Osteocyte (in vitro differentiated cells): ENCODE results near the gene NISCH. TPM values are rescaled to one million over a fixed set of nuclear protein-coding genes. Genes with fewer than 3 reads are reported as not detected.

ENCODE experiments used
- DNase-seq: peaks from one replicate; pipeline ENCODE4 v3.0.0; 2021; ENCODE audit warnings: mixed read lengths; ENCODE audit not compliant: unreplicated experiment; ENCODE audit errors: extremely low spot score
- H3K27ac Mint-ChIP-seq: one replicate; pipeline ENCODE4 v1.8.0; 2021; ENCODE audit warnings: mild to moderate bottlenecking, mixed read lengths; ENCODE audit not compliant: unreplicated experiment
- H3K27me3 Mint-ChIP-seq: one replicate; pipeline ENCODE4 v1.8.0; 2021; ENCODE audit warnings: mixed read lengths; ENCODE audit not compliant: unreplicated experiment
- H3K36me3 Mint-ChIP-seq: one replicate; pipeline ENCODE4 v1.8.0; 2021; ENCODE audit warnings: mixed read lengths; ENCODE audit not compliant: unreplicated experiment
- H3K4me1 Mint-ChIP-seq: one replicate; pipeline ENCODE4 v1.8.0; 2021; ENCODE audit warnings: mixed read lengths; ENCODE audit not compliant: unreplicated experiment
- H3K4me3 Mint-ChIP-seq: one replicate; pipeline ENCODE4 v1.8.0; 2021; ENCODE audit warnings: mild to moderate bottlenecking, moderate library complexity, mixed read lengths; ENCODE audit not compliant: unreplicated experiment
- H3K9me3 Mint-ChIP-seq: one replicate; pipeline ENCODE4 v1.8.0; 2021; ENCODE audit warnings: mixed read lengths; ENCODE audit not compliant: unreplicated experiment
- CTCF ChIP-seq: fragments of 200-600 bp; sonication (generic); IDR thresholded peaks from 2 replicates; pipeline ENCODE4 v1.5.0; 2021; ENCODE audit warnings: antibody characterized with exemption, mild to moderate bottlenecking, moderate library complexity
- long read RNA-seq: library from polyadenylated mRNA; unstranded; transcript quantifications from one replicate; pipeline ENCODE4 v2.0.0, GENCODE V29; 2021
- total RNA-seq: library from RNA; stranded (reverse); gene quantifications from 2 replicates; pipeline ENCODE4 v1.2.1, GENCODE V29; 2021

The NISCH gene
- total RNA-seq: 130 and 138 TPM in 2 replicates
- long read RNA-seq, transcript NISCH-202 (14 exons, 2,589 nt): major isoform, 9 of 39 reads
- long read RNA-seq, partial matches to known transcripts: 23 of 39 reads
- long read RNA-seq, other reads (novel, unspliced or antisense): 6 of 39 reads

DNA sequence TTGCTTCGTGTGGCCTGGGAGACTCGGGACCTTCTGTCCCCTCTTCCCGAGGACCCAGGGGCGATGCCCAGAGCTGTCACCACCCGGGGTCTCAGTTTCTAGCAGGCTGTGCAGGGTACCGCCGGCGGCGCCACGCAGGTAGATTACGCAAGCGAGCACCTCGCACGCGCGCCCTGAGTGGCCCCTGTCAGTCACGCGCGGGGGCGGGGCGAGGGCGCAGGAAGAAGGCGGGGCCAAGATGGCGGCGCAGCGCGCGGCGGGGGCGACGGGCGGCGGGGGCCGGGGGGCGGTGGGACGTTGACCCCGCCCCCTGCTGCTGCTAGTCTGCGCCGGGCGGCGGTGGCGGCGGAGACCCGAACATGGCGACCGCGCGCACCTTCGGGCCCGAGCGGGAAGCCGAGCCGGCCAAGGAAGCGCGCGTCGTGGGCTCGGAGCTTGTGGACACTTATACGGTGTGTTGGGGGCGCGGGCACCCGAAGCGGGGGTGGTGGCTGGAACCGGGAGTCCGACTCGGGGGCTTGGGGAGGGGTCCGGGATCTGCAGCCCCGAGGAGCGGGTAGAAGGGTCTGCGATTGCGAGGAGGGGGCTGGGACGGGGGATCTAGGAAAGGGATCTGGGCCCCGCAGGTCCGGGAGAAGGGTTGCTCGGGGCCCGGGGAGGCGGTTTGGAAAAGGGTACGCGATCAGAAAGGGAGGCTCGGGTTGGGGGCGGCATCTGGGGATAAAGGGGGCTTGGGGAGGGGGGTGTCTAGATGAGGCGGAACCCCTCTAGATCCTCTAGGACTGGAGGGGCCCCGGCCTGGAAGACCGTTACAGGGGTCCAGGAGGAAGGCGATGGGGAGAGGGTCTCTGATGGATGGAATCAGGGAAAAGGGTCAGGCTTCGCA is at the start of gene NISCH:
Gene NISCH (plus strand): TSS at position 322 of the 886 bp plus-strand sequence. CDS start 38 bp downstream, at position 360.
- no peaks in the 10 kb centered on the region for H3K9me3 Mint-ChIP-seq
- peak; percentile 95 for DNase-seq
- peaks cover 15% of the 10 kb centered on the region for H3K36me3 Mint-ChIP-seq
- H3K27ac Mint-ChIP-seq: peak within 1 kb of the TSS; percentile 94
- peaks cover 23% of the 10 kb centered on the region for H3K4me1 Mint-ChIP-seq
- TF ChIP-seq CTCF: no peak
- peak within 1 kb of the TSS; percentile 98 for H3K4me3 Mint-ChIP-seq
- H3K27me3 Mint-ChIP-seq: no peaks in the 10 kb centered on the region

DNA sequence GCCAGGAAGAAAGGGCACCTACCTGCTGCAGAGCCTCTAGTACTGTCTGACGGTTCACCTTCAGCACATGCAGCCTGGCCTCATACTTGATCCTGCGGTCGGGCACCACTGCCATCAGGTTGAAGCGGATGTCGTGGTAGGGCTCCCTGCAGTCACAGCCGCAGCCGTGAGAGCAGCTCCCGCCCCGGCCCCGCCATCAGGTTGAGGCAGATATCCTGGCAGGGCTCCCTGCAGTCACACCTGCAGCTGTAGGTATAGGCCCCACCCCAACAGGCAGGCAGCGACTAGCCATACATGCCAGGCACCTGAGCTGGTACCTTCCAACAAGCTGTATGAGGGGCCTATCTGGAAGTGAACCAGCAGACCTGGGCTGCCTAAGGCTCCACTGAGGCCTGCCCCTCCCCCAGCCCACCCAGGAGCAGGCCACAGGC is 49.2 kb upstream of the NISCH start:
- H3K4me3 Mint-ChIP-seq: no peak overlapping the region

DNA sequence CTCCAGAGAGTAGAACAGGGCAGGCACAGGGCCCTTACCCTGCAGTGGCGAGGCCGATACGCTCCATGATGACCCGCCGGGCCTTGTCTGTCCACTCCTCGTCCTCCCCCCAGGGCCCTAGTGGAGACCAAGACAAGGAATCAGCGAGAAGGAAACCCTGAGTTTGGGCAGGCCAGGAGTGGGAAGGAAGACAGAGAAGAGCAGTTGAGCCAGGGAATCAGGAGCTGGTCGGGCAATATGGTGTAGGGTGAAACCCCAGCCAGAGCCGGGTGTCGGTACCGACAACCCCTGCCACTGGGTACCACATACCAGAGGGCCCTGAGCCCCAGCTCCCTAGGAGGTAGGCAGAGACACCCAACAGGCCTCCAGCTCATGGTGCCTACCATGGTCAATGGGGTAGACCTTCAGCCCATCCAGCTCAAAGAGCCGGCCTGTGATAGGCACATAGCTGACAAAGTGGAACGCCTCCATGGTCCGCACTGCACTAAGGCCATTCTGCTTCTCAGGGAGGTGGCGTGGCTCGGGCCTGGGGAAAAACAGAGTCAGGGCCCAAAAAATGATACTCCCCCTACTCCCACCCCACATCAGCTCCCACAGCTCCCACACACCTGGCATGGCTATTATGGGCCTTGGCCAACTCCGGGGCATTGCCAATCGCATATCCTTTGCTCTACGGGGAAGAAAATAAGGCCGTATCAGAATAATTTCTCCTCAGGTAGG is 48.5 kb upstream of the NISCH start:
- no peak for TF ChIP-seq CTCF
- Mint-ChIP-seq H3K27me3 (no peaks in the 10 kb centered on the region), H3K4me1 (peaks cover 27% of the 10 kb centered on the region), H3K9me3 (no peaks in the 10 kb centered on the region), H3K27ac (no peak overlapping the region), H3K36me3 (peaks cover 29% of the 10 kb centered on the region), H3K4me3 (no peak overlapping the region)
- DNase-seq: no peak

More for the DNA sequence above, 49.2 kb upstream of the NISCH start:
- no peak for DNase-seq
- Mint-ChIP-seq H3K27ac (no peak overlapping the region), H3K4me1 (peaks cover 20% of the 10 kb centered on the region), H3K9me3 (no peaks in the 10 kb centered on the region), H3K36me3 (peaks cover 32% of the 10 kb centered on the region), H3K27me3 (no peaks in the 10 kb centered on the region)
- TF ChIP-seq CTCF: no peak

- H3K36me3 Mint-ChIP-seq: peaks cover 24% of the 10 kb centered on the region
- DNase-seq: no peak
- H3K4me1 Mint-ChIP-seq: peaks cover 35% of the 10 kb centered on the region
- TF ChIP-seq CTCF: no peak
- no peaks in the 10 kb centered on the region for H3K27me3 Mint-ChIP-seq
- H3K9me3 Mint-ChIP-seq: no peaks in the 10 kb centered on the region
- no peak overlapping the region for H3K27ac Mint-ChIP-seq
- peak overlapping the region; percentile 81 for H3K4me3 Mint-ChIP-seq
Measured at GRCh38 chr3:52407779-52408178, 47.6 kb upstream of the NISCH start.
